Cardiac muscle cell (in vitro differentiated cells and primary cell): ENCODE measurements around the gene CCDC184. TPM values are rescaled to one million over a fixed set of nuclear protein-coding genes. Genes with fewer than 3 reads are reported as not detected.
"Not testable (repeated sequence)": the region's sequence is repeated elsewhere in the genome, so short reads cannot be mapped to it uniquely, and the experiment has no call there.

ENCODE experiments used
- DNase-seq, 2 donors: peaks; one replicate each; pipeline versions ENCODE4 v3.0.0 to v3.0.0-alpha.2; 2010 to 2017; ENCODE audit warnings: low read depth in 1 of 2, low spot score in 1 of 2
- H3K27ac ChIP-seq: fragments of 200-600 bp; sonication (generic); 2 replicates; pipeline ENCODE4 v1.5.1; 2016
- H3K27me3 ChIP-seq: fragments of 200-600 bp; sonication (generic); 2 replicates; pipeline ENCODE4 v1.6.0; 2016; ENCODE audit warnings: control low read depth
- H3K36me3 ChIP-seq: fragments of 200-600 bp; sonication (generic); 2 replicates; pipeline ENCODE4 v1.5.1; 2016; ENCODE audit warnings: control low read depth
- H3K4me1 ChIP-seq: fragments of 200-600 bp; sonication (generic); 2 replicates; pipeline ENCODE4 v1.8.1; 2017; ENCODE audit warnings: low read depth, mild to moderate bottlenecking, mixed run types
- H3K4me3 ChIP-seq: fragments of 200-600 bp; sonication (generic); 2 replicates; pipeline ENCODE4 v1.5.1; 2016; ENCODE audit warnings: mild to moderate bottlenecking
- H3K9me3 ChIP-seq: fragments of 200-600 bp; sonication (generic); 2 replicates; pipeline ENCODE4 v1.5.1; 2017; ENCODE audit warnings: low read depth, mild to moderate bottlenecking, control low read depth
- polyA plus RNA-seq: library from polyadenylated mRNA; unstranded; fragments of >200 nt; fragmentation: Nextera tagmentation; extraction: Ambion mirVana; gene quantifications from 2 replicates; pipeline ENCODE4 v1.2.1, GENCODE V29; 2016
- total RNA-seq: library from RNA; depleted of rRNA; stranded (reverse); fragments of >200 nt; gene quantifications from 2 replicates; pipeline ENCODE4 v1.2.3, GENCODE V29; 2016
- TF ChIP-seq, protein P1 (sequence below): IDR thresholded peaks from 2 replicates; pipeline ENCODE4 v1.5.1; 2012; ENCODE audit warnings: low read depth, mild to moderate bottlenecking, low read length

Gene CCDC184
- total and polyA plus RNA-seq, 2 experiments from 2014 or later = 0.45 TPM; not detected in 1

DNA sequence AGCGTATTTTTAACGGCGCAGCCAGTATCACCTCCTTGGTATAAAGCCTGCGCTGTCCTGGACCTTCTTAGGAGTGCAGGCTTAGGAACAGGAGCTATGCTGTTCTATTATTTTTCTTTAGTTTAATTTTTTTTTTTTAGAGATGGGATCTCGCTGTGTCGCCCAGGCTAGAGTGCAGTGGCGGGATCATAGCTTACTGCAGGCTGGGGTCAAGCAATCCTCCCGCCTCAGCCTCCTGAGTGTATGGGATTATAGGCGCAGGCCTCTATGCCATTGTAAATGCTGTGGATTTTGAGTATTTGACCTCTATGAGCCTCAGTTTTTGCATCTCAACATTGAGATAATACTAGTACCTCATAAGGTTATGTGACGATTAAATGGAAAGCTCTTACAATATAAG is 15.5 kb downstream of the CCDC184 start:
- Histone ChIP-seq H3K4me3 (no peak overlapping the region), H3K27me3 (peaks cover 21% of the 10 kb centered on the region), H3K9me3 (no peaks in the 10 kb centered on the region), H3K27ac (no peak overlapping the region), H3K36me3 (no peaks in the 10 kb centered on the region), H3K4me1 (no peaks in the 10 kb centered on the region)
- no peak for DNase-seq
- TF ChIP-seq, protein P1, sequence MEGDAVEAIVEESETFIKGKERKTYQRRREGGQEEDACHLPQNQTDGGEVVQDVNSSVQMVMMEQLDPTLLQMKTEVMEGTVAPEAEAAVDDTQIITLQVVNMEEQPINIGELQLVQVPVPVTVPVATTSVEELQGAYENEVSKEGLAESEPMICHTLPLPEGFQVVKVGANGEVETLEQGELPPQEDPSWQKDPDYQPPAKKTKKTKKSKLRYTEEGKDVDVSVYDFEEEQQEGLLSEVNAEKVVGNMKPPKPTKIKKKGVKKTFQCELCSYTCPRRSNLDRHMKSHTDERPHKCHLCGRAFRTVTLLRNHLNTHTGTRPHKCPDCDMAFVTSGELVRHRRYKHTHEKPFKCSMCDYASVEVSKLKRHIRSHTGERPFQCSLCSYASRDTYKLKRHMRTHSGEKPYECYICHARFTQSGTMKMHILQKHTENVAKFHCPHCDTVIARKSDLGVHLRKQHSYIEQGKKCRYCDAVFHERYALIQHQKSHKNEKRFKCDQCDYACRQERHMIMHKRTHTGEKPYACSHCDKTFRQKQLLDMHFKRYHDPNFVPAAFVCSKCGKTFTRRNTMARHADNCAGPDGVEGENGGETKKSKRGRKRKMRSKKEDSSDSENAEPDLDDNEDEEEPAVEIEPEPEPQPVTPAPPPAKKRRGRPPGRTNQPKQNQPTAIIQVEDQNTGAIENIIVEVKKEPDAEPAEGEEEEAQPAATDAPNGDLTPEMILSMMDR = no peak

DNA sequence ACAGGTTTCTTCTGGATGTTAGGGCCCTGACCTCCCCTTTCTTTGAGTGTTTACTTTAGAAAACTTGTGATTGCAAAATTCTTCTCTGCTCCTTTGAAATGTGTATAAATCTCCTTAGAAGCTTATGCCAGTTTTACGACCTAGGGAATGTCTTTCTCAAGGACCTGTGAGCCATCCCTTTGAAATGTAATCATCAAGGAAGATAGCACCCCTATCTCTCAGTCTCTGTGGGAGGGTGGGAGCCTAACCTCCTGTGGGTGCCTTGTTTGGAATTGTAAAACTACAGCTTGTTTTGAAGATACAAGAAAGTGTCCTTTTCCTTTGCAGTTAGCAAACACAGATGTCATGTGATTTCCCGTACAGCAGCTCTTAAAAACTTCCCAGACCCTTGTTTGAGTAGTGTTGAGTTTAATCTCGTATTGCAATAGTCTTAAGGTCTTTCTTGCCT is 16.4 kb downstream of the CCDC184 start:
- Histone ChIP-seq H3K9me3 (no peaks in the 10 kb centered on the region), H3K36me3 (no peaks in the 10 kb centered on the region), H3K27me3 (peaks cover 13% of the 10 kb centered on the region), H3K27ac (no peak overlapping the region), H3K4me3 (no peak overlapping the region), H3K4me1 (no peaks in the 10 kb centered on the region)
- TF ChIP-seq, protein P1 = no peak
- peak in 1 of 2 donors; percentile 57 for DNase-seq

DNA sequence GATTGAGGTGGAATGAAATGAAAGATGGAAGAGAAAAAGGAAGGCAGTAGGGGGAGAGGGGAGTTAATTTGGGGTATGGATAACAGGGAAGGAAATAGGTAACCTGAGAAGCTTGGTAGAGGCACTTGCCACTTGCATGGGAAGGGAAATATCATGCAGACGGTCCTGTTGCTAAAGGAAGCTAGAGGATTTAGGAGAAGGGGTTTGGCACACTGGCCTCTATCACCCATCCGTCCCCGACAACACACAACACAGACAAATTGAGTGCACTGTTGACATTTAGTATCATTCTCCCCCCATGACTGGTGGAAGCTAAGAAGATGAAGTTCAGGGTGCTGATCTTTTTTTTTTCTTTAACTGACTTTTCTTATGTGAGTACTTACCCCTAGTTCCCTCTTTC is 17.6 kb downstream of the CCDC184 start:
- H3K36me3 ChIP-seq = no peaks in the 10 kb centered on the region
- H3K27me3 ChIP-seq = peaks cover 3% of the 10 kb centered on the region
- H3K4me3 ChIP-seq = no peak overlapping the region
- no peak for DNase-seq
- H3K27ac ChIP-seq = no peak overlapping the region
- TF ChIP-seq, protein P1 = no peak
- H3K4me1 ChIP-seq = no peaks in the 10 kb centered on the region
- no peaks in the 10 kb centered on the region for H3K9me3 ChIP-seq

DNA sequence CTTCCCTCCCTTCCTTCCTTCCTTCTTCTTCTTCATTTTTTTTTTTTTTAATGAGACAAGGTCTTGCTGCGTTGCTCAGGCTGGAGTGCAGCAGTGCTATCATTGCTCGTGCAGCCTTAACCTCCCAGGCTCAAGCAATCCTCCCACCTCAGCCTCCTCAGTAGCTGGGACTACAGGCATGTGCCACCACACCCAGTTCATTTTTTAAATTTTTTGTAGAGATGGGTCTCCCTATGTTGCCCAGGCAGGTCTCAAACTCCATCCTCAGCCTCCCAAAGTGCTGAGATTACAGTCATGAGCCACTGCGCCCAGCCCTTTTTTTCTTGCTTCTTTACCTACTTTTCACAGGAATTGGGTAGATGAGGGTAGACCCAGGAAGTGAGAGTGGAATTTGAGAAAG is 18.1 kb downstream of the CCDC184 start:
- no peak for DNase-seq
- Histone ChIP-seq H3K9me3 (no peaks in the 10 kb centered on the region), H3K4me1 (no peaks in the 10 kb centered on the region), H3K27ac (no peak overlapping the region), H3K36me3 (no peaks in the 10 kb centered on the region), H3K4me3 (no peak overlapping the region), H3K27me3 (peaks cover 3% of the 10 kb centered on the region)
- TF ChIP-seq, protein P1 = no peak

DNA sequence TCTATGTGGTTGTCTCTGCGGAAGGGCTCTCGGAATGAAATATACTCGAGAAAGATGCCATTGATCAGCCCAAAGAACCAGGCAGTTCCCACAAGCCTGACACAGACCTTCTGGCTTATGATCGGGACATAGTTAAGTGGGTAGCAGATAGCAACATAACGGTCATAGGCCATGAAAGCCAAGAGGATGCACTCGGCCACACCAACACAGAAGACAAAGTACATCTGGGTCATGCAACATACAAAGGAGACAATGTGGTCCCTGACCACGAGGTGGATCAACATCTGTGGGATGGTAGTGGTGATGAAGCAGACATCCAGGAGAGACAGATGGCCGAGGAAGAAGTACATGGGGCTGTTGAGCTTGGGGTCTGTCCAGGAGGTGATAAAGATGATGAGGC is 19.3 kb downstream of the CCDC184 start:
- TF ChIP-seq, protein P1 = no peak
- peaks cover 3% of the 10 kb centered on the region for H3K27me3 ChIP-seq

DNA sequence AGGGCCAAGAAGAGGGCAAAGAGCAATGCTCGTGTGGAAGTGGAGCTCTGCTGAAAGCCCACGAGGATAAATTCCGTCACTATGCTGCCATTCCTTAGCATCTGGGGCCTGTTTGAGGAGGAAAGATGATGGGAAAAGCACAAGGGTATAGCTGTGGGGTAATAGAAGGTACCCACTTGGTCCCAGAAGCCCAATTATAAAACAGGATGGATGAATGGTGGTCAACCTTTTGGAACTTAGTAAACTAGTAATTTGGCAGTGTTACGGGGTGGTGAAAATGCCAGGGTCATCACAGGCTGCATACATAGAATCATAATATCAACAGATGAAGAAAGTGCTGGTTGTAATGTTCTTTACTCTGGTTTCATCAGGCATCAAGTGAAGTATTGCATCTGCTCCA is 19.7 kb downstream of the CCDC184 start, which contains the start of gene OR10AD1:
Gene OR10AD1, minus strand, starts transcription at position 101 of the 400 bp plus-strand sequence. Its CDS starts 0 bp downstream, at position 101.
- TF ChIP-seq, protein P1 = no peak
- Histone ChIP-seq H3K27ac (no peak within 1 kb of the TSS), H3K4me1 (no peaks in the 10 kb centered on the region), H3K9me3 (no peaks in the 10 kb centered on the region), H3K36me3 (no peaks in the 10 kb centered on the region), H3K27me3 (peaks cover 3% of the 10 kb centered on the region), H3K4me3 (no peak within 1 kb of the TSS)
- no peak for DNase-seq

More for the DNA sequence above, 19.3 kb downstream of the CCDC184 start:
- no peaks in the 10 kb centered on the region for H3K9me3 ChIP-seq
- no peak overlapping the region for H3K4me3 ChIP-seq
- no peak for DNase-seq
- H3K4me1 ChIP-seq = no peaks in the 10 kb centered on the region
- H3K36me3 ChIP-seq = no peaks in the 10 kb centered on the region
- H3K27ac ChIP-seq = no peak overlapping the region

DNA sequence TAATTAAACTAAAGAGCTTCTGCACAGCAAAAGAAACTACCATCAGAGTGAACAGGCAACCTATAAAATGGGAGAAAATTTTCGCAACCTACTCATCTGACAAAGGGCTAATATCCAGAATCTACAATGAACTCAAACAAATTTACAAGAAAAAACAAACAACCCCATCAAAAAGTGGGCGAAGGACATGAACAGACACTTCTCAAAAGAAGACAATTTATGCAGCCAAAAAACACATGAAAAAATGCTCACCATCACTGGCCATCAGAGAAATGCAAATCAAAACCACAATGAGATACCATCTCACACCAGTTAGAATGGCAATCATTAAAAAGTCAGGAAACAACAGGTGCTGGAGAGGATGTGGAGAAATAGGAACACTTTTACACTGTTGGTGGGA is 26.1 kb downstream of the CCDC184 start:
- H3K27ac ChIP-seq, H3K27me3 ChIP-seq, H3K36me3 ChIP-seq, H3K4me3 ChIP-seq, H3K4me1 ChIP-seq, DNase-seq, H3K9me3 ChIP-seq: not testable (repeated sequence)
